Measurements from ENCODE around the gene TNS2.
"Not testable (repeated sequence)": the region's sequence is repeated elsewhere in the genome, so short reads cannot be mapped to it uniquely, and the experiment has no call there.

TNS2 gene

DNA sequence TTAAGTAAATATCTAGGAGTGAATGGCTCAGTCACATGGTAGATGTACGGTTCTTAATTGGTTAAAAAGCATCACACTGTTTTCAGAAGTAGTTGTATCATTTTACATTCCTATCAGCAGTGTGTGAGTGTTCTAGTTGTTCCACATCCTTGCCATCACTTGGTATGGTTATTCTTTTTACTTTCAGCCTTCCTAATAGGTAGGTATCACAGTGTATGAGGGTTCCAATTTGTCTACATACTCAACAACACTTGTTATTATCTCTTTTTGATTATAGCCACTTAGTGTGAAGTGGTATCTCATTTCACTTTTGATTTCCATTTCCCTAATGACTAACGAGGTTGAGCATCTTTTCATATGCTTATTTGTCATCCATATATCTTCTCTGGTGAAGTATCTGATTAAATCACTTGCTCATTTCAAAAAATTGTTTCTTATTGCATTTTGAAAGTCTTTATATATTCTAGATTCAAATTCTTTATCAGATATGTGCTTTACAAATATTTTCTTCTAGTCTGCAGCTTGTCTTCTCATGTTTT is 32.8 kb downstream of the TNS2 start:
- no peak for FAIRE-seq
- DNase-seq (ENCODE audit: extremely low spot score, insufficient read length, low read depth), result no peak

DNA sequence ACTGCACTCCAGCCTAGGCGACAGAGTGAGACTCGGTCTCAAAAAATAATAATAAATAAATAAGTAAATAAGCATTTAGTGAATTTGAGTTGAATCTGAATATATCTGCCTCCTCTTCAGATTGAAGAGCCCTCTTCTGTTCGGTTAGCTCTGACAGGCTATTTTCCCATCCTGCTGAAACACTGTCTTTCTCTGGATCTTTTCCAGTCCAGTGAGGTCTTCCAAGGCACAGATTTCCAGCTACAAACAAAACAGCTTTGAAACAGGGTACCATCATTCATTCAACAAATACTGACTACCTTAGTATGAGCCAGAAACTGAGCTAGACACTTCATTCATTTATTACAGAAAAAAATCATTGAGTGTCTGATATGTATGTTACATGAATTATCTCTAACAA is 36.5 kb downstream of the TNS2 start:
- FAIRE-seq, result no peak
- DNase-seq (ENCODE audit: extremely low spot score, insufficient read length, low read depth), result no peak

DNA sequence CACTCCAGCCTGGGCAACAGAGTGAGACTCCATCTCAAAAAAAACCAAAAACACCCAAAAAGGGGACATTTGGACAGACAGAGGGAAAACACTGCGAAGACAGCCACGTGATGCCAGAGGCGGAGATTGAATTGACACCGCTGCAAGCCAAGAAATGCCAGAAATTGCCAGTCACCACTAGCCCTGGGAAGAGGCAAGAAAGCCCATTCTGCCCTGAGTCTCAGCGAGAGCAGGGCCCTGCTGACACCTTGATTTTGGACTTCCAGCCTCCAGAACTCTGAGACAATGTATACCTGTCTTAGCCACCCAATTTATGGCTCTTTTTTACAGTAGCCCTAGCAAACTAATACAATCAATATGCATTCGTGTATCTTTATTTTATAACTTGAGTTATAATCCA is 40.2 kb downstream of the TNS2 start:
- no peak for DNase-seq (ENCODE audit: extremely low spot score, insufficient read length, low read depth)
- FAIRE-seq, result no peak

DNA sequence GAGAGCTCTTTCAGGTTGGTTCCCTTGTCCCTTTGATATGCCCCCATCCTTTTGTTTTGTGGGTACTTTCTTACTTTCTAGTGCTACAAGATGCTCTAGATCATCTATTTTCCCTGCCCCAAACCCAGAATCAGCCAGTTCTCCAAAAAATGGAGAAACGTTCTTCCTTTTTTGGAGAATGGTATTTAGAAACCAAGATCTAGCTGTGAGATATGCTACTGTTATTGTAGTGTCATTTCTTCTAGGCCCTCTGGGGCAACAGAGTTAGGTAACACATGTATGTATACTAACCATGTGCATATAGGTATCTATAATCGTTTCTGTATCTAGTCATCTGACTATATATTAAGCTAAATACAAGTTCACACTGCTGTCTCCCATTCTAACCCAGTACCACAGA is 40.7 kb downstream of the TNS2 start:
- no peak for FAIRE-seq
- no peak for DNase-seq (ENCODE audit: extremely low spot score, insufficient read length, low read depth)

DNA sequence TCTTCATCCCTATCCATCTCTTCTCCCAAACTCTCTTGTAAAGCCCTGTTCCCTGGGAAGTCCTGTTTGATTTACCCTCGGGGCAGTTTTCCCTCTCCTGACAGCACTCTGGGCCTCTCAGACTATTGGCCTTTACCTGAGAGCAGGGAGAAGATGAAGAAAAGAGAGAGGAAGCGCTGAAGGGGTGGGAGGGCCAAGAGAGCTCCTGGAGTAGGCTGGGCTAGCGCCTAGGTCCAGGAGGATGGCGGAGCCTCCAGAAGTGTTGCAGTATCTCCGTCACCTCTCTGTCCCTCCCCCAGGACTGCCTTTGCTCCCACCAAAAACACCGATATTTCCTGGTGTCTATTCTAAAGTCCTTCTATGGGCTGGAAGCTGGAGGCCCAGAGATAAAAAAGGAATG is 41.9 kb downstream of the TNS2 start:
- FAIRE-seq, result no peak
- no peak for DNase-seq (ENCODE audit: extremely low spot score, insufficient read length, low read depth)

DNA sequence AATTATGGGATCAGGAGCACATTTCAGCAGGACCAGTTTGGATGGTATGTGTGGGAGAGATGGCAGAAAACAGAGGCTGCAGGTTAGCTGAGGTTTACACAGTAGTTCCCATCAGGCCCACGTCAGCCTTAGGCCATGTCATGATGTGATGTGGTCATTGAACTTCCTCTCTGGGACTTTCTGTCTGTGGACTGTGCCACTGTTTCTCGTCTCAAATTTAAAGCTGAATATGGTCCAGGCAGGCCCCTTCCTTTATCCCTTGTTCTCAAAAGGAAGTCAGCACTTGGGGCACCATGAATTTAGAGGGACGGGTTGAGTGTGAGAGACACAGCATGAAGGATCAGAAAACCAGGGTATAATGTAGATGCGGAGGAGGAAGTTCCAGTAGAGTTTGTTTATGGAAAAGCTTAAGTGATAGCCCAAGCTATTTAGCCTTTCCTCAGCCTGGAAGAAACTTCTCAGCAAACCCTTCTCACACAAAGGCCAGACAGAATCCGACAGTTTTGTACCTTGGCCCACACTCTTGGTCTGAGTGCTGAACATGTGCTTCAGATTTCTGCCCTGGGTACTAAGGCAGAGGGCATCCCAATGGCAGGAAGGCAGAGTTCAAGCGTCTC is 44.0 kb downstream of the TNS2 start:
- FAIRE-seq (no peak), DNase-seq (ENCODE audit: extremely low spot score, insufficient read length, low read depth) (no peak)

DNA sequence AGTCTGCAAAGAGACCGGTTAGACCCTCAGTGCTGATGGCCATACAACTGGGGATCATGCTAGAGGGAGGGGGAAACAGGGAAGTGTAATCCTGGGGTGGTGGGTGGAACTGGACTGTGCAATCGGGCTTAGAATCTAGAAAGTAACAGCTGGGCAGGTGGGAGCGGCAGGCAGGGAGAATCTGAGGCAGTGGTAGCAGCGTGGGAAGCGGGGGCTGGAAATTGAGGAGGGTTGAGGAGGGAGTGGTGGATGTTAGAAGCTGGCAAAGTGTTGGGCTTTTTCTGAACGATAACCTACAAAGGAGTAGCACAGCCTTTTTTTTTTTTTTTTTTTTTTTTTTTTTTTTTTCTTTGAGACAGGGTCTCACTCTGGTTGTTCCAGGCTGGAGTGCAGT is 44.5 kb downstream of the TNS2 start:
- FAIRE-seq, result no peak
- DNase-seq (ENCODE audit: extremely low spot score, insufficient read length, low read depth), result no peak

DNA sequence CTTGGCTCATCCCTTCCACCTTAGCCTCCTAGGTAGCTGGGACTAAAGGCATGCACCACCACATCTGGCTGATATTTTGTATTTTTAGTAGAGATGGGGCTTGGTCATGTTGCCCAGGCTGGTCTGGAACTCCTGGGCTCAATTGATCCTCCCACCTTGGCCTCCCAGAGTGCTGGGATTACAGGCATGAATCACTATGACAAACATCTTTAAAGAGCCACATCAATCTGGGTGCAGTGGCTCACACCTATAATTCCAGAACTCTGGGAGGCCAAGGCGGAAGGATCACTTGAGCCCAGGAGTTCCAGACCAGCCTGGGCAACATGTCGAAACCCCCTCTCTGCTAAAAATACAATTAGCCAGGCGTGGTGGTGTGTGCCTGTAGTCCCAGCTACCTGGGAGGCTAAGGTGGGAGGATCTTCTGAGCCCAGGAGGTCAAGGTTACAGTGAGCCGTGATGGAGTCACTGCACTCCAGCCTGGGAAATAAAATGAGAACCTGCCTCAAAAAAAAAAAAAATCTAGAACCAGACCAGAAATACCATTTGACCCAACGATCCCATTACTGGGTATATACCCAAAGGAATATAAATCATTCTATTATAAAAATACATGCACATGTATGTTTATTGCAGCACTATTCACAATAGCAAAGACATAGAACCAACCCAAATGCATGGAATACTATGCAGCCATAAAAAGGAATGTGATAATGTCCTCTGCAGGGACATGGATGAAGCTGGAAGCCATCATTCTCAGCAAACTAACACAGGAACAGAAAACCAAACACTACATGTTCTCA is 45.1 kb downstream of the TNS2 start:
- DNase-seq (ENCODE audit: extremely low spot score, insufficient read length, low read depth); FAIRE-seq: not testable (repeated sequence)

DNA sequence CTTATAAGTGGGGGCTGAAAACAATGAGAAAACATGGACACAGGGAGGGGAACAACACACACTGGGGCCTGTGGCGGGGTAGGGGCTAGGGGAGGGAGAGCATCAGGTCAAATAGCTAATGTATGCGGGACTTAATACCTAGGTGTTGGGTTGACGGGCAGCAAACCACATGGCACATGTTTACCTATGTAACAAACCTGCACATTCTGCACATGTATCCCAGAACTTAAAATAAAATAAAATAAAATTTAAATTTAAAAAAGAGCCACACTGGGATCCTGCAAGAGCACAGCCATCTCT is 45.7 kb downstream of the TNS2 start:
- not testable (repeated sequence) for FAIRE-seq; DNase-seq (ENCODE audit: extremely low spot score, insufficient read length, low read depth)

DNA sequence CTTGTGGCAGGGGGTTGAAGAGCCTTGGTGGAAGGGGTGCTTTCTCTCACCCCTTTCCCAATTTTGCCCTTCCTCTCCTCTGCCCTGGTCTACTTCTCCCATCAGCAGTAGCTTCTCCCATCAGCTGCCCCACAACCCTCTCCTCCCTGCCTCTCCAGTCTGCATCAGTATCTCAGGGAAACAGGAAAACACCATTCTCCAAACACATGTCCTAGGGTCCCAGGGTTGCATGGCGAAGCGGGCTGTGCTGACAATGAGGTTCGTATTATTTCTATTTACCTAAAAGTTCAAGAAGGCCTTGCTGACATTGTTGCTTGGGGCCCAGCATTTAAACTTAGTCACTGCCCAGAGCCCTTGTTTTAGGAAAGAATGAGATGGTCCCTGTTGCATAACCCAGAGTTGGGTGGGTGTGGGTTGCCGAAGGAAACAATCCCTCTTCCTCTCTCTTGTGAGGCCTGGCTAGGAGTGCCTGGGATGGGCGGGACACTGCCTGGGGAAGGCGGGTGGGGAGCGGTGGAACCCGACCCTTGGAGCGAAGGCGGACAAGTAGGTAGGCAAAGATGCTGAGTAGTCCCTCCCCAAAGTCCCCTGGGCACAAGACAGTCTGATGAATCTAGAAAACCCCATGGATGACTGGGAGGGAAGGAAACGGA is 46.4 kb downstream of the TNS2 start:
- no peak for DNase-seq (ENCODE audit: extremely low spot score, insufficient read length, low read depth)
- FAIRE-seq, result no peak

DNA sequence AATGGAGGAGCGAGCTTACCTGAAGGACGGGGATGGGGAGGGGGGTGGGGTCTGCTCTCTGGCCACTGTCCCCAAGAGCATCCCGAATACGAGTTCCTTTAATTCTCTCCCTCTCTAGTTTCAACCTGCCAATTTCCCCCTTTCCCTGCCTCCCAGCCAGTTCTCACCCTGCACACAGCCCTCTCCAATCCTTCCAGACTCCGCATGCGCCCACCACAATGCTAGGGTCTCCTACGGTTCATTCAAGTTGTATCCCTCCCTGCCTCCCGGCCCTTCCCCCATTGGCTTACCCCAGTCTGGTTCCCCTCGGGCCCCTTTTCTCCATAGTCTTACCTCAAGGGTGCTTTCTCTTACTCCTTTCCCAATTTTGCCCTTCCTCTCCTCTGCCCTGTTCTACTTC is 46.9 kb downstream of the TNS2 start:
- DNase-seq (ENCODE audit: extremely low spot score, insufficient read length, low read depth) (no peak), FAIRE-seq (no peak)

DNA sequence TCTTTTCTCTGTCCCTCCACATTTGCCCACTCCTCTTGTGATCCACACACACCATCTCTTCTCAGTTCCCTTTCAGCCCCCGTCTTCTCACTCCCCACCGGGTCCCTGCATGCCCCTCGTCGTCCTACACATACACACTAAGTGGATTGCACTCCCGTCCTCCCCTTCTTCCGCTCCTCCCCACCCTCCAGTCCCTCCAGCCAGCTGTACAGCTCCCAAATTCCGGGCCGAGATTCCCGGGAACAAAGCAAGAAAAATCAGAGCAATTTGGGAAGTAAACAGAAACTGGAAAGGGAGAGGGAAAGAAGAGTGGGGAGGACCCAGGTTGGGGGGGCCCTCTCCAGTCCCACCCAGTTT is 47.3 kb downstream of the TNS2 start:
- FAIRE-seq (no peak), DNase-seq (ENCODE audit: extremely low spot score, insufficient read length, low read depth) (no peak)

DNA sequence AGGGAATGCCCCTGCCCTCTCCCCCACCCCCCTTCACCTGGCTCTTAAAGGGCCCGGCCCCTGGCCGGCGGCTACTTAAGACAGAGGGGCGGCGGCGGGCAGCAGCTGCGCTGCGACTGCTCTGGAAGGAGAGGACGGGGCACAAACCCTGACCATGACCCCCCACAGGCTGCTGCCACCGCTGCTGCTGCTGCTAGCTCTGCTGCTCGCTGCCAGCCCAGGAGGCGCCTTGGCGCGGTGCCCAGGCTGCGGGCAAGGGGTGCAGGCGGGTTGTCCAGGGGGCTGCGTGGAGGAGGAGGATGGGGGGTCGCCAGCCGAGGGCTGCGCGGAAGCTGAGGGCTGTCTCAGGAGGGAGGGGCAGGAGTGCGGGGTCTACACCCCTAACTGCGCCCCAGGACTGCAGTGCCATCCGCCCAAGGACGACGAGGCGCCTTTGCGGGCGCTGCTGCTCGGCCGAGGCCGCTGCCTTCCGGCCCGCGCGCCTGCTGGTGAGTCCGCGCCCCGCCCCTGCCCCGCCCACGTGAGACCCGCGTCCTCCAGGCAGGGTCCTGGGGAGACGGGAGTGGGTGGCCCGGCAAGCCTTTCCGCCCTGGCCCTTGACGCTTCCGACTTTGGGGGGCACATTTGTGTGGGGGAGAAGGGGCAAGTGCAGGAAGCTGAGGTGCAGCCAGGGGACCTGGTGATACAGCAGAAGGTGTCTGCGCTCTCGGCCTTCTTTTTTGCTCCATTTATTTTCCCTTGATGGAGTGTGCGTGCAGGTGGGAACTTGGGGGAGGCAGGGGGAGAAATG is 47.9 kb downstream of the TNS2 start, which contains the start of gene IGFBP6:
Gene IGFBP6, plus strand, starts transcription at position 104 of the 790 bp plus-strand sequence. Its CDS starts 51 bp downstream, at position 155.
- DNase-seq (ENCODE audit: extremely low spot score, insufficient read length, low read depth), result no peak
- FAIRE-seq, result peak; percentile 35

DNA sequence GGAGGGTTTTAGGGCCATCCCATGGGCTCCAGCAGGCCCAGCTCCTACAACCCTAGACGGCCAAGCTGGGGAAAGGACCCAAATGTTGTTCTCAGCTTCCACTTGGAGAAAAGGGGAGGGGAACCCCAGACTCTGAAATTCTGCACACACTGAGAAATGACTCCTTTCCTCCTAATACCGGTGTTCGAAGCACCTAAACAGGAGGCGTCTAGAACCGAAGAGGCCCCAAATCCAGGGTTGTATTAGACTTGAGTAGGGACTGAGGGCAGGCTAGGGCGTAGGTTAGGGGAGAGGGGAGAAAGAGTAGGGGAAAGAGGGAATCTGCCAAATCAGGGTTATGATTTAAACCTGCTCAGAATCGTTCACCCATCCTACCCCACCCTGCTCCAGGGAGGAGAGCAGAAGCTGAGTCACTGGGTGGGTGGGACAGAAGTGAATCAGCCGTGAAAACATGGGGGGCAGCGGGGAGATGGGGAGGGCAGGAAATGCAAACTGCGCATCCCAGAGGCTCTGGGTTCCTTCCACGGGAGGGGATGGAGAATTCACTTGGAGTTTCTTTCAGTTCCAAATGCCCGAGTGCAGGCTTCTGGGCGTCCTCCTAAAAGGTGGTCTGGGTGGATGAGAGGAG is 48.6 kb downstream of the TNS2 start:
- FAIRE-seq (no peak), DNase-seq (ENCODE audit: extremely low spot score, insufficient read length, low read depth) (no peak)

DNA sequence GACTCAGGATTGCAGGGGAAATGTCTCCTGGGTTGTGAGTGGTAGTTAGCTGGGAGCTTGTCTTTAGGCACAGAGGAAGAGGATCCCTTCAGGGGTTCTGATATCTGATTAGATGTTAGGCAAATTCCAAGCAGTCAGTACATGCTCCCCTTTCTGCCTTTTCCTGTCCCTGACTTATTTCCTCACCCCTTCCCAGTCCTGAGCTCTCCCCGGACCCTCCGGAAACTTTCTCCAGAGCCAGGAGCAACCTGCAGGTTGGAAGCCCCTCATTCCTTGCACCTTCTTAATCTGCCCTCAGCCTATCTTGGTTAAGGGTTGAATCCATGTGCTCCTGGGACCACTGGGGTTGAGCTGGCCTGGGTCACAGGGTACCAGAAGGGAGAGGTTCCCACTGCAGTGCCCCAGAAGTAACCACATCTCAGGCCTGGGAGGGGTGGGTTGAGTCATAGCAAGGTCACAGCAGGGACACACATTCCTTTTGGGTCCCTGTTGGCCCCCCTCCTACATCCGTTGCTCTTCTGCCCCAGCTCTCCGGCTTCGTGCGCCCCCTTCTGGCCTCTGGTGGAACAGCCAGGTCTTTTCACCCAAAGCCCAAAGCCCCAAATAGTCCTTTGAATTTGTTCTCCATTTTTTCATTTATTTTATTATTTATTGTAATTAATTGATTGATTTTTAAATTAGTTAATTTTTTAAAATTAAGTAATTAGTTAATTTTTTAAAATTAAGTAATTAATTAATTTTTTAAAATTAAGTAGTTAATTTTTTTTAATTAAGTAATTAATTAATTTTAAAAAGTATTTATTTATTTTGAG is 49.4 kb downstream of the TNS2 start:
- DNase-seq (ENCODE audit: extremely low spot score, insufficient read length, low read depth) (peak; percentile 51), FAIRE-seq (peak; percentile 69)

DNA sequence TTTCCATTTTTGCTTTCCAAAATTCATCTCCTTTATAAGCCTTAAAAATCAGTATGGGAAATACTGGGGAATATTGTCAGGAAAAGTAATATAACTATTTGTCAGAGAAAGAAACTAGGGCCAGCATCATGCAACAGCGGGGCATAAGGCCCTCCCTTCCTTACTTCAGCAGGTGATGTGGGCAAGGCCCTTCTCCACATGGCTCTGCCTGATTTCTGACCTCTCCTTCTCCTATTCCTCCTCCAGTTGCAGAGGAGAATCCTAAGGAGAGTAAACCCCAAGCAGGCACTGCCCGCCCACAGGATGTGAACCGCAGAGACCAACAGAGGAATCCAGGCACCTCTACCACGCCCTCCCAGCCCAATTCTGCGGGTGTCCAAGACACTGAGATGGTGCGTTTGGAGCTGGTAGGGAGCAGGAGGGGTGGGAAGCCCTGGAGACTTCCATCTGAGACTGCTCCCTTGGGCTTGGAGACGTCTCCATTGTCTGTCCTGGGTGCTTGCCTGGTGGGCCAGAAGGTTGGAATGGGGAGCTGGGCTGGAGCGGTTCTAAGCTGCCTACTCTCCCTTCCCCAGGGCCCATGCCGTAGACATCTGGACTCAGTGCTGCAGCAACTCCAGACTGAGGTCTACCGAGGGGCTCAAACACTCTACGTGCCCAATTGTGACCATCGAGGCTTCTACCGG is 50.7 kb downstream of the TNS2 start:
- no peak for FAIRE-seq
- DNase-seq (ENCODE audit: extremely low spot score, insufficient read length, low read depth), result no peak

DNA sequence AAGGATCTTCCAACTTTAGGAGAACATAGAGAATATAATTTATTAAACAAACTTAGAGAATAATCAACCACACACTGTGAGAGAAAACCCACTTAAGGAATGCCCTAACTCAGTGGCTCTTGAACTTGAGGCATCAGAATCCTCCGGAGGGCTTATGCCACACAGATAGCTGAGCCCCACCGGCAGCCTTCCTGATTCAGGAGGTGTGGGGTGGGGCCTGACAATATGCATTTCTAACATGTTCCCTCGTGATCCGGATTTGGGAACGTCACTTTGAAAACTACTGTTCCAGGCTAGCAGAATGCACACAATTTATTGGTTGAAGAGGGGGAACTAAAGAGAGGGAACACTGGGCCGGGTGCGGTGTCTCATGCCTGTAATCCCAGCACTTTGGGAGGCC is 51.4 kb downstream of the TNS2 start:
- DNase-seq (ENCODE audit: extremely low spot score, insufficient read length, low read depth) (no peak), FAIRE-seq (no peak)

DNA sequence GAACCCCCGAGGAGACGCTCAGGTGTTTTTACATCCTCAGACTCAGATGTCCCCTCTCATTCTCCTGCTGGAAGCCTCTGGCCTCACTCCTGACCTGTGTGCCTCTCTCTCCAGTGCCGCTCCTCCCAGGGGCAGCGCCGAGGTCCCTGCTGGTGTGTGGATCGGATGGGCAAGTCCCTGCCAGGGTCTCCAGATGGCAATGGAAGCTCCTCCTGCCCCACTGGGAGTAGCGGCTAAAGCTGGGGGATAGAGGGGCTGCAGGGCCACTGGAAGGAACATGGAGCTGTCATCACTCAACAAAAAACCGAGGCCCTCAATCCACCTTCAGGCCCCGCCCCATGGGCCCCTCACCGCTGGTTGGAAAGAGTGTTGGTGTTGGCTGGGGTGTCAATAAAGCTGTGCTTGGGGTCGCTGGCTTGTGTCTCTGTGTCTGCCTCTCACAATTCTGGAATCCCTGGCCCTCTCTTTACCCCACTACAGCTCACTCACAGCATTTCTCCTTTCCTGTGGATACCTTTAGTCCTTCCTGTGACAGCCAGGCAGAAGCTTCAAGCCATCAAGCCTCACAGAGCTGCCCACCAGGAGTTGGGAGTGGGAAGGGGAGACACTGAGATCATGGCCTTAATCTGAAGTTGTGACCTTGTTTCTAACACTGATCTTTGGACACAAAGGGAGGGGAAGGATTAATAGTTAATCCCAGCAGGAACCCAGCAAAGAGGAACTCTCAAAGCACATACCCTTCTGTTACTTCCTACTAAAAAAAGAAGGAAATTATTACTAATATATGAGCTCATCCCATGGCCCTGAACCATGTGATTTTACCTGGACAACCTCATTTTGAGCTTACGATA is 52.3 kb downstream of the TNS2 start:
- no peak for DNase-seq (ENCODE audit: extremely low spot score, insufficient read length, low read depth)
- no peak for FAIRE-seq

Measured in GM18507 (cell line).